ENCODE results near the gene POC1A.

- TF ChIP-seq CTCF (IDR thresholded peaks at IDR 0.05) (no peak), EZH2 (IDR thresholded peaks at IDR 0.05; ENCODE audit: borderline replicate concordance, insufficient read depth, low read depth, low read length, poor library complexity, severe bottlenecking) (no peak)
Measured at GRCh38 chr3:52065264-52065756, 88.9 kb downstream of the POC1A start.
